HCT116 (cell line): ENCODE data around the gene PHTF1. TPM values are rescaled to one million over a fixed set of nuclear protein-coding genes. Genes with fewer than 3 reads are reported as not detected.

ENCODE experiments used
- ATAC-seq: fragments of 200-7000 bp; cut with Tn5 transposase; 2 replicates; pipeline ENCODE4 v1.9.1; 2020; ENCODE audit warnings: mild to moderate bottlenecking, moderate library complexity
- BruUV-seq: library from RNA; stranded (reverse); fragments of 400-500 nt; replicated peaks from 2 replicates; lab custom pipeline; 2021; lab: Mats Ljungman, UMichigan
- CTCF ChIA-PET: fragments of 300-600 bp; sonication (Branson Sonifier 250); formaldehyde crosslinking; loops from one replicate; lab custom pipeline; 2021; ENCODE audit warnings: antibody characterized with exemption; lab: Charles Lee
- POLR2A ChIA-PET: fragments of 300-600, 350-600 bp; sonication (Branson Sonifier 250); formaldehyde crosslinking; loops from one replicate; lab custom pipeline; 2021; ENCODE audit warnings: antibody characterized with exemption; lab: Charles Lee
- RAD21 ChIA-PET, 2 experiments: fragments of 300-600 bp; sonication (Branson Sonifier 250); formaldehyde crosslinking; loops; one replicate each; lab custom pipeline; 2023; ENCODE audit warnings: low total read pairs in 2 of 2; ENCODE audit not compliant: uncharacterized antibody in 2 of 2, unreplicated experiment in 2 of 2, low non-redundant PET in 1 of 2; lab: Charles Lee
- DNase-seq: peaks from one replicate; pipeline ENCODE4 v3.0.0-alpha.2; 2010; ENCODE audit warnings: low read depth, low spot score
- H2AFZ ChIP-seq: fragments of 200-600 bp; shearing (Covaris generic), sonication (generic); 2 replicates; pipeline ENCODE4 v1.6.1; 2017; ENCODE audit warnings: low read depth, mixed run types, mixed read lengths, antibody characterized with exemption, low read length; ENCODE audit not compliant: poor library complexity, severe bottlenecking
- H3K27ac ChIP-seq: 2 replicates; pipeline ENCODE4 v1.5.1; 2012; ENCODE audit warnings: low read depth, low read length
- H3K27me3 ChIP-seq: fragments of 200-600 bp; sonication (generic); 2 replicates; pipeline ENCODE4 v1.6.1; 2016; ENCODE audit warnings: mixed run types, low read length, mixed read lengths; ENCODE audit not compliant: insufficient read depth
- H3K36me3 ChIP-seq, 2 experiments: fragments of 200-500 bp in 1 of 2; fragments of 200-600 bp in 1 of 2; sonication (Bioruptor generic) in 1 of 2; sonication (generic) in 1 of 2; 2 replicates each; pipeline versions ENCODE4 v1.5.1 to v1.6.1; 2014 to 2016; ENCODE audit warnings: low read length in 2 of 2, inconsistent platforms in 1 of 2, mixed read lengths in 1 of 2, mixed run types in 1 of 2; ENCODE audit not compliant: insufficient read depth in 2 of 2, control insufficient read depth in 1 of 2
- H3K4me1 ChIP-seq, 2 experiments: fragments of 200-600 bp in 1 of 2; sonication (generic) in 1 of 2; 2 replicates each; pipeline versions ENCODE4 v1.5.1 to v1.6.1; 2012 to 2017; ENCODE audit warnings: low read length in 2 of 2, inconsistent platforms in 1 of 2, mild to moderate bottlenecking in 1 of 2, mixed read lengths in 1 of 2, mixed run types in 1 of 2, moderate library complexity in 1 of 2; ENCODE audit not compliant: insufficient read depth in 2 of 2, control insufficient read depth in 1 of 2
- H3K4me2 ChIP-seq: fragments of 200-600 bp; sonication (generic); 2 replicates; pipeline ENCODE4 v1.6.1; 2017; ENCODE audit warnings: mixed run types, low read length, mixed read lengths
- H3K4me3 ChIP-seq, 2 experiments: fragments of 200-600 bp in 1 of 2; sonication (generic) in 1 of 2; replicated peaks in 1 of 2; 2 replicates each; pipeline ENCODE4 v1.5.1; 2011 to 2016; ENCODE audit warnings: low read length in 2 of 2, control low read depth in 1 of 2, low read depth in 1 of 2, mild to moderate bottlenecking in 1 of 2, mixed read lengths in 1 of 2, mixed run types in 1 of 2
- H3K79me2 ChIP-seq: fragments of 200-600 bp; sonication (generic); 2 replicates; pipeline ENCODE4 v1.6.1; 2017; ENCODE audit warnings: mild to moderate bottlenecking, mixed run types, low read length, moderate library complexity, mixed read lengths; ENCODE audit not compliant: insufficient read depth
- H3K9ac ChIP-seq: fragments of 200-600 bp; sonication (generic); 2 replicates; pipeline ENCODE4 v1.6.1; 2016; ENCODE audit warnings: low read length, mixed read lengths
- H3K9me2 ChIP-seq: fragments of 200-600 bp; sonication (generic), shearing (Covaris generic); 2 replicates; pipeline ENCODE4 v1.6.1; 2017; ENCODE audit warnings: mixed run types, mild to moderate bottlenecking, moderate library complexity; ENCODE audit not compliant: insufficient read depth
- H3K9me3 ChIP-seq, 2 experiments: fragments of 200-500 bp in 1 of 2; fragments of 200-600 bp in 1 of 2; sonication (Bioruptor generic) in 1 of 2; sonication (generic) in 1 of 2; 2 replicates each; pipeline ENCODE4 v1.6.1; 2014 to 2017; ENCODE audit warnings: low read length in 2 of 2, mixed read lengths in 2 of 2, inconsistent platforms in 1 of 2, low read depth in 1 of 2, mild to moderate bottlenecking in 1 of 2, mixed run types in 1 of 2, moderate library complexity in 1 of 2; ENCODE audit not compliant: control insufficient read depth in 1 of 2, insufficient read depth in 1 of 2
- H4K20me1 ChIP-seq: fragments of 200-600 bp; sonication (generic), shearing (Covaris generic); 2 replicates; pipeline ENCODE4 v1.6.1; 2017; ENCODE audit warnings: mixed run types, mild to moderate bottlenecking, moderate library complexity; ENCODE audit not compliant: insufficient read depth
- ATF3 ChIP-seq: IDR thresholded peaks from 2 replicates; pipeline ENCODE4 v1.6.1; 2012
- CBX3 ChIP-seq: IDR thresholded peaks from 2 replicates; pipeline ENCODE4 v1.6.1; 2012; ENCODE audit warnings: low read depth
- CEBPB ChIP-seq: IDR thresholded peaks from 2 replicates; pipeline ENCODE4 v1.6.1; 2012; ENCODE audit warnings: low read depth
- CTCF ChIP-seq, 3 experiments: fragments of 200-600 bp in 1 of 3; sonication (generic) in 1 of 3; IDR thresholded peaks in 2 of 3; conservative IDR thresholded peaks in 1 of 3; 2 replicates each; pipeline ENCODE4 v1.5.1; 2012 to 2017; ENCODE audit warnings: low read depth in 2 of 3, low read length in 2 of 3, antibody characterized with exemption in 1 of 3, borderline replicate concordance in 1 of 3, control low read depth in 1 of 3, mild to moderate bottlenecking in 1 of 3, mixed read lengths in 1 of 3, mixed run types in 1 of 3, moderate library complexity in 1 of 3; ENCODE audit not compliant: insufficient read depth in 1 of 3
- EGR1 ChIP-seq: IDR thresholded peaks from 2 replicates; pipeline ENCODE4 v1.6.1; 2012; ENCODE audit warnings: low read depth
- ELF1 ChIP-seq: IDR thresholded peaks from 2 replicates; pipeline ENCODE4 v1.6.1; 2012; ENCODE audit warnings: low read depth, borderline replicate concordance
- EZH2 ChIP-seq: fragments of 200-600 bp; sonication (generic); IDR thresholded peaks from 2 replicates; pipeline ENCODE4 v1.6.1; 2017; ENCODE audit warnings: antibody characterized with exemption, mixed run types
- EZH2phosphoT487 ChIP-seq: fragments of 200-600 bp; IDR thresholded peaks from 2 replicates; pipeline ENCODE4 v1.6.1; 2018; ENCODE audit warnings: antibody characterized with exemption, borderline replicate concordance
- FOSL1 ChIP-seq: IDR thresholded peaks from 2 replicates; pipeline ENCODE4 v1.6.1; 2012; ENCODE audit warnings: low read depth
- JUND ChIP-seq: IDR thresholded peaks from 2 replicates; pipeline ENCODE4 v1.6.1; 2012
- POLR2AphosphoS5 ChIP-seq: IDR thresholded peaks from 2 replicates; pipeline ENCODE4 v1.6.1; 2011; ENCODE audit warnings: mild to moderate bottlenecking, low read depth, low read length, moderate library complexity
- RAD21 ChIP-seq: IDR thresholded peaks from 2 replicates; pipeline ENCODE4 v1.6.1; 2012; ENCODE audit warnings: low read depth, mild to moderate bottlenecking
- SIN3A ChIP-seq: IDR thresholded peaks from 2 replicates; pipeline ENCODE4 v1.6.1; 2012; ENCODE audit warnings: low read depth
- SP1 ChIP-seq: IDR thresholded peaks from 2 replicates; pipeline ENCODE4 v1.6.1; 2012; ENCODE audit warnings: low read depth
- ZBTB33 ChIP-seq: IDR thresholded peaks from 2 replicates; pipeline ENCODE4 v1.6.1; 2011; ENCODE audit warnings: mild to moderate bottlenecking, low read length, moderate library complexity; ENCODE audit not compliant: insufficient replicate concordance; ENCODE audit errors: extremely low read depth
- ZNF274 ChIP-seq: fragments of 200-500 bp; sonication (Bioruptor generic); IDR thresholded peaks from 2 replicates; pipeline ENCODE4 v1.6.1; 2014; ENCODE audit warnings: mild to moderate bottlenecking, low read depth, low read length, inconsistent platforms
- intact Hi-C: fragments of 100-400 bp; cut with micrococcal nuclease; formaldehyde crosslinking; loops from 2 replicates; pipeline ENCODE4 v1.10.0; 2022
- total RNA-seq: library from RNA; stranded (reverse); gene quantifications from one replicate; pipeline ENCODE4 v1.2.1, GENCODE V29; 2021; ENCODE audit not compliant: unreplicated experiment
- TF ChIP-seq, protein P1 (sequence below): IDR thresholded peaks from 2 replicates; pipeline ENCODE4 v1.6.1; 2012
- TF ChIP-seq, protein P2 (sequence below): IDR thresholded peaks from 2 replicates; pipeline ENCODE4 v1.6.1; 2012; ENCODE audit warnings: low read depth

The PHTF1 gene
- total RNA-seq, 1 experiment from 2014 or later, result 11.4 TPM

GRCh38 chr1:113782406-113782805, 23.1 kb upstream of the PHTF1 start:
- Histone ChIP-seq H3K79me2 (peaks cover 55% of the 10 kb centered on the region), H3K9me2 (no peaks in the 10 kb centered on the region), H3K27me3 (no peaks in the 10 kb centered on the region), H3K27ac (no peak overlapping the region), H4K20me1 (no peaks in the 10 kb centered on the region), H3K36me3 (no peaks in the 10 kb centered on the region), H3K4me3 (no peak overlapping the region), H2AFZ (no peak overlapping the region), H3K9ac (no peak overlapping the region), H3K4me2 (no peak overlapping the region), H3K9me3 (no peaks in the 10 kb centered on the region), H3K4me1 (peaks cover 3 to 12% of the 10 kb centered on the region in 2 experiments)
- TF ChIP-seq EZH2phosphoT487 (no peak), ZNF274 (no peak), RAD21 (no peak), ZBTB33 (no peak), CTCF (IDR thresholded peaks at IDR 0.05 in 2 of 3, conservative IDR thresholded peaks at IDR 0.05 in 1 of 3; ENCODE audit: borderline replicate concordance in 1 of 3, insufficient read depth in 1 of 3, low read depth in 2 of 3, low read length in 2 of 3) (no peak), POLR2AphosphoS5 (no peak), CBX3 (no peak), ELF1 (no peak), FOSL1 (no peak), EGR1 (no peak), EZH2 (no peak), JUND (no peak), CEBPB (no peak), ATF3 (no peak), SP1 (no peak), SIN3A (no peak)
- TF ChIP-seq, protein P1, sequence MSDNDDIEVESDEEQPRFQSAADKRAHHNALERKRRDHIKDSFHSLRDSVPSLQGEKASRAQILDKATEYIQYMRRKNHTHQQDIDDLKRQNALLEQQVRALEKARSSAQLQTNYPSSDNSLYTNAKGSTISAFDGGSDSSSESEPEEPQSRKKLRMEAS, result no peak
- TF ChIP-seq, protein P2, sequence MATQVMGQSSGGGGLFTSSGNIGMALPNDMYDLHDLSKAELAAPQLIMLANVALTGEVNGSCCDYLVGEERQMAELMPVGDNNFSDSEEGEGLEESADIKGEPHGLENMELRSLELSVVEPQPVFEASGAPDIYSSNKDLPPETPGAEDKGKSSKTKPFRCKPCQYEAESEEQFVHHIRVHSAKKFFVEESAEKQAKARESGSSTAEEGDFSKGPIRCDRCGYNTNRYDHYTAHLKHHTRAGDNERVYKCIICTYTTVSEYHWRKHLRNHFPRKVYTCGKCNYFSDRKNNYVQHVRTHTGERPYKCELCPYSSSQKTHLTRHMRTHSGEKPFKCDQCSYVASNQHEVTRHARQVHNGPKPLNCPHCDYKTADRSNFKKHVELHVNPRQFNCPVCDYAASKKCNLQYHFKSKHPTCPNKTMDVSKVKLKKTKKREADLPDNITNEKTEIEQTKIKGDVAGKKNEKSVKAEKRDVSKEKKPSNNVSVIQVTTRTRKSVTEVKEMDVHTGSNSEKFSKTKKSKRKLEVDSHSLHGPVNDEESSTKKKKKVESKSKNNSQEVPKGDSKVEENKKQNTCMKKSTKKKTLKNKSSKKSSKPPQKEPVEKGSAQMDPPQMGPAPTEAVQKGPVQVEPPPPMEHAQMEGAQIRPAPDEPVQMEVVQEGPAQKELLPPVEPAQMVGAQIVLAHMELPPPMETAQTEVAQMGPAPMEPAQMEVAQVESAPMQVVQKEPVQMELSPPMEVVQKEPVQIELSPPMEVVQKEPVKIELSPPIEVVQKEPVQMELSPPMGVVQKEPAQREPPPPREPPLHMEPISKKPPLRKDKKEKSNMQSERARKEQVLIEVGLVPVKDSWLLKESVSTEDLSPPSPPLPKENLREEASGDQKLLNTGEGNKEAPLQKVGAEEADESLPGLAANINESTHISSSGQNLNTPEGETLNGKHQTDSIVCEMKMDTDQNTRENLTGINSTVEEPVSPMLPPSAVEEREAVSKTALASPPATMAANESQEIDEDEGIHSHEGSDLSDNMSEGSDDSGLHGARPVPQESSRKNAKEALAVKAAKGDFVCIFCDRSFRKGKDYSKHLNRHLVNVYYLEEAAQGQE, result no peak
- CTCF ChIA-PET, result no interaction called here
- ATAC-seq (no peak), DNase-seq (no peak)
- BruUV-seq, result no TSS peak
- POLR2A ChIA-PET, result no interaction called here
- intact Hi-C loops, result no loop called here
- RAD21 ChIA-PET, result no interaction called here
